ENCODE data around the gene TRIM36.

TRIM36 gene

GRCh38 chr5:115132465-115132864, 37.2 kb downstream of the TRIM36 start:
- H3K4me1 ChIP-seq, result no peaks in the 10 kb centered on the region
- H2AFZ ChIP-seq, result no peak overlapping the region
- no peaks in the 10 kb centered on the region for H3K27me3 ChIP-seq (ENCODE audit: control insufficient read depth, insufficient read depth, low read length)
- no peak overlapping the region for H3K27ac ChIP-seq
- H3K79me2 ChIP-seq, result no peaks in the 10 kb centered on the region
- no peak overlapping the region for H3K4me2 ChIP-seq (ENCODE audit: low read length)
- no peak overlapping the region for H3K9ac ChIP-seq
- H3K36me3 ChIP-seq (ENCODE audit: control insufficient read depth, insufficient read depth, low read length), result no peaks in the 10 kb centered on the region
- H3K4me3 ChIP-seq (ENCODE audit: low read depth, low read length), result no peak overlapping the region
- TF ChIP-seq CTCF (IDR thresholded peaks at IDR 0.05), result no peak
- no peaks in the 10 kb centered on the region for H3K9me3 ChIP-seq (ENCODE audit: control insufficient read depth, low read length)

- no peak overlapping the region for H3K4me3 ChIP-seq (ENCODE audit: low read depth, low read length)
- H3K36me3 ChIP-seq (ENCODE audit: control insufficient read depth, insufficient read depth, low read length), result no peaks in the 10 kb centered on the region
- no peak overlapping the region for H3K4me2 ChIP-seq (ENCODE audit: low read length)
- no peaks in the 10 kb centered on the region for H3K79me2 ChIP-seq
- no peak overlapping the region for H2AFZ ChIP-seq
- H3K9ac ChIP-seq, result no peak overlapping the region
- H3K4me1 ChIP-seq, result no peaks in the 10 kb centered on the region
- TF ChIP-seq CTCF (IDR thresholded peaks at IDR 0.05), result no peak
- no peaks in the 10 kb centered on the region for H3K9me3 ChIP-seq (ENCODE audit: control insufficient read depth, low read length)
- no peaks in the 10 kb centered on the region for H3K27me3 ChIP-seq (ENCODE audit: control insufficient read depth, insufficient read depth, low read length)
- no peak overlapping the region for H3K27ac ChIP-seq
Observed at GRCh38 chr5:115126303-115126702, 43.4 kb downstream of the TRIM36 start.

GRCh38 chr5:115124741-115125140, 45.0 kb downstream of the TRIM36 start:
- Histone ChIP-seq H3K9me3 (ENCODE audit: control insufficient read depth, low read length) (no peaks in the 10 kb centered on the region), H2AFZ (no peak overlapping the region), H3K4me2 (ENCODE audit: low read length) (no peak overlapping the region), H3K4me1 (no peaks in the 10 kb centered on the region), H3K36me3 (ENCODE audit: control insufficient read depth, insufficient read depth, low read length) (no peaks in the 10 kb centered on the region), H3K9ac (no peak overlapping the region), H3K27ac (no peak overlapping the region), H3K79me2 (no peaks in the 10 kb centered on the region), H3K4me3 (ENCODE audit: low read depth, low read length) (no peak overlapping the region), H3K27me3 (ENCODE audit: control insufficient read depth, insufficient read depth, low read length) (no peaks in the 10 kb centered on the region)
- TF ChIP-seq CTCF (IDR thresholded peaks at IDR 0.05), result no peak

GRCh38 chr5:115116001-115116400, 53.7 kb downstream of the TRIM36 start:
- Histone ChIP-seq H2AFZ (no peak overlapping the region), H3K4me2 (ENCODE audit: low read length) (no peak overlapping the region), H3K79me2 (no peaks in the 10 kb centered on the region), H3K4me1 (no peaks in the 10 kb centered on the region), H3K9ac (no peak overlapping the region), H3K9me3 (ENCODE audit: control insufficient read depth, low read length) (no peaks in the 10 kb centered on the region), H3K36me3 (ENCODE audit: control insufficient read depth, insufficient read depth, low read length) (no peaks in the 10 kb centered on the region), H3K27me3 (ENCODE audit: control insufficient read depth, insufficient read depth, low read length) (no peaks in the 10 kb centered on the region), H3K27ac (no peak overlapping the region), H3K4me3 (ENCODE audit: low read depth, low read length) (no peak overlapping the region)
- no peak for TF ChIP-seq CTCF (IDR thresholded peaks at IDR 0.05)

- Histone ChIP-seq H3K27me3 (ENCODE audit: control insufficient read depth, insufficient read depth, low read length) (no peaks in the 10 kb centered on the region), H3K4me3 (ENCODE audit: low read depth, low read length) (no peak overlapping the region), H3K9me3 (ENCODE audit: control insufficient read depth, low read length) (no peaks in the 10 kb centered on the region), H3K79me2 (no peaks in the 10 kb centered on the region), H3K4me2 (ENCODE audit: low read length) (no peak overlapping the region), H3K4me1 (no peaks in the 10 kb centered on the region), H3K9ac (no peak overlapping the region), H3K36me3 (ENCODE audit: control insufficient read depth, insufficient read depth, low read length) (no peaks in the 10 kb centered on the region), H3K27ac (no peak overlapping the region), H2AFZ (no peak overlapping the region)
- TF ChIP-seq CTCF (IDR thresholded peaks at IDR 0.05), result no peak
Observed at GRCh38 chr5:115109840-115110239, 59.9 kb downstream of the TRIM36 start.

All from parathyroid adenoma (tissue), 2 donors.